ENCODE results near the gene MAGIX.
"Not testable (repeated sequence)": the region's sequence is repeated elsewhere in the genome, so short reads cannot be mapped to it uniquely, and the experiment has no call there.

The MAGIX gene

DNA sequence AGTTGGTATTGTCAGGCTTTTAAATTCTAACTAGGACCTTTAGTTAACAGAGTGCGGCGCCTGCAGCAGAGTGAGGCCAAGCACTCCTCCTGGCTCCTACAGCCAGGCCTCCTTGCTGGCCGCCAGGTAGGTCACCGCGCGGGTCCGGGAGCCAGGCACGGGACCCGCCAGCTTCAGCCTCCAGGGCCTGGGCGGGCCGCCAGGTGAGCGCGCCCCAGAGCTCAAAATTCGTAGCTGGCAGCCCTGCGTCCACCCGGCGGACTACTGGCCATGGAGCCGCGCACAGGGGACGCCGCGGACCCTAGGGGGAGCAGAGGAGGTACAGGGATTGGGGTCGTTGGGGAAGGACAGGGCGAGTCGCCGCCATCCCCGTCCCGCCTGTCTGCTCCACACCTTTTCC is at the start of gene MAGIX:
MAGIX (plus strand) TSS at position 139 of the 400 bp plus-strand sequence; CDS start at position 271, 132 bp downstream.
- no peak for DNase-seq

GRCh38 chrX:49116076-49116475 is 46.5 kb upstream of the MAGIX start:
- DNase-seq: no peak

- DNase-seq: no peak
These were observed 45.8 kb upstream of the MAGIX start for GRCh38 chrX:49116716-49117115.

- DNase-seq: no peak
These were observed 45.0 kb upstream of the MAGIX start for GRCh38 chrX:49117581-49117980.

DNA sequence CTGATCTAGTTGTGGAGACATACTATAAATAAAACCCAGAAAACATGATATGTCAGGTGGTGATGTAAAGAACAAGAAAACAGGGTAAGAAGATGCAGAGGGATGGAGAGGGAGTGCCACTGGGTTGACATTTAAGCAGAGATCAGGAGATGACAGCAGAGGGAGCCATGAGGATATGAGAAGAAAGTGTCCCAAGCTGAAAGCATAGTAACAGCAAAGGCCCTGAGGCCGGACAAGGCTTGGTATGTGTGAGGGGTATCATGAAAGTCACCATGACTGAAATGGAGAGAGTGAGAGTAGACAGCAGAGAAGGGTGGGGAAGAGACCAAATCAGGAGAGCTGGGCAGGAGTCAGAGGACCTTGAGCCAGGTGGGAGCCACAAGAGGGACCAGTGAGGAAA is 42.5 kb upstream of the MAGIX start:
- DNase-seq: no peak

DNA sequence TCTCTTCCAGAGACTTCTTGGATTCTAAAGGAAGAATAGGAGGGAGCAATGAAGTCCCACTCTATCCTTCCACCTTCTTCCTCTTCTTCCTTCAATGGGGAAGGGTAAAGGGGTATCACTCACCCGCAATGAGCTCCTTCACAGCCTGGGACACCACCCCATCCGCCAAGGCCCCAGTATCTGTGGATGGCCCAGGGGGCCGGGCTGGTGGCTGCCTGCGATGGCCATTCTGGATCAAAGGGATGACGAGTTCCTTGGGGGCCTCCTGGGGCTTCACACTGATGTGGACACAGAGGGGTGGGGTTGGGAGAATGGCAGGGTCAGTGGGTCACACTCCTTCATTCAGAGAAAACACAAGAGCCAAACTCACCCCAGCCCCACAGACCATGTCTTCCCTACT is 40.1 kb upstream of the MAGIX start:
- DNase-seq: no peak

- DNase-seq: not testable (repeated sequence)
These were observed 34.8 kb upstream of the MAGIX start for GRCh38 chrX:49127742-49128258.

- no peak for DNase-seq
These were observed 33.1 kb upstream of the MAGIX start for GRCh38 chrX:49129427-49129826.

DNA sequence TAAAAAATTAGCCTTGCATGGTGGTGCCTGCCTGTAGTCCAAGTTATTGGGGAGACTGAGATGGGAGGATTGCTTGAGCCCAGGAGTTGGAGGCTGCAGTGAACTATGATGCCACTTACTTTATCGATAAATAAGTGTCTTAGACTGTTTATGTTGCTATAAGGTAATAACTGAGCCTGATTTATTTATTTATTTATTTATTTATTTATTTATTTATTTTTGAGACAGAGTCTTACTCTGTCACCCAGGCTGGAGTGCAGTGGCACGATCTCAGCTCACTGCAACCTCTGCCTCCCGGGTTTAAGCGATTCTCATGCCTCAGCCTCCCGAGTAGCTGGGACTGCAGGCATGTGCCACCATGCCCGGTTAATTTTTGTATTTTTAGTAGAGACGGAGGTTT is 30.3 kb upstream of the MAGIX start:
- DNase-seq: not testable (repeated sequence)

- DNase-seq: no peak
These were observed 28.8 kb upstream of the MAGIX start for GRCh38 chrX:49133759-49134158.

DNA sequence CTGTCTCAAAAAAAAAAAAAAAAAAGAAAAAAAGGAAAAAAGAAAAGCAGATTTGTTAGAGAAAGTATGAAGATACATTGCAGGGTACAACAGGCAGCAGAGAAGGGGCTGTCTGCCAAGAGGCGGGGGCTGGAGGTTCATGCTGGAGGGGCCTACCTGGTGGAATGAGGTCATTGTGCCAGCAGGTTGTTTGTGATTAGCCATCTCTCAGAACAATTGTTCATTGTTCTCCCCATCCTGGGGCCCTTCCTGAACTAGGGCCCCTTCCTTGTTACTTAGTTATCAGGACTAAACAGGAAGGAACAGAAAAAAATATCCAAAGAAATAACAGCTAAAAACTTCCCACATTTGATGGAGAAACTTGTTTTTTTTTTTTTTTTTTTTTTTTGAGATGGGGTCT is 25.1 kb upstream of the MAGIX start:
- no peak for DNase-seq

GRCh38 chrX:49139713-49140112 is 22.8 kb upstream of the MAGIX start:
- DNase-seq: no peak

DNA sequence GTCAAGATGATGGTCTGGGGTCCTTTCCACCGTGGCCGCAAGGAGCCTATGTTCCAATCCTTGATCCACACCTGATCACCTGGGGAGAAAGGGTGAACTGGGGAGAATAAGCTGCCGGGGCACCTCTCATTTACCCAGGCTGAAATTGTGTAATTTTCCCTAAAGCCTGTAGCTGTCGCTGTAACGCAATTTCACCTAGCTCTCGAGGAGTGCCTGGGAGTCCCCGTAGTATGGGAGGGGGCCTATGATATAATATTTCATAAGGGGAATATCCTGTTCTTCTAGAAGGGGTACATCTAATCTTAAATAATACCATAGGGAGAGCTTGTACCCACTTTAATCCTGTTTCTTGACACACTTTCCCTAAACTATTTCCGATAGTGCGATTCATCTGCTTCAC is 20.3 kb upstream of the MAGIX start:
- not testable (repeated sequence) for DNase-seq

DNA sequence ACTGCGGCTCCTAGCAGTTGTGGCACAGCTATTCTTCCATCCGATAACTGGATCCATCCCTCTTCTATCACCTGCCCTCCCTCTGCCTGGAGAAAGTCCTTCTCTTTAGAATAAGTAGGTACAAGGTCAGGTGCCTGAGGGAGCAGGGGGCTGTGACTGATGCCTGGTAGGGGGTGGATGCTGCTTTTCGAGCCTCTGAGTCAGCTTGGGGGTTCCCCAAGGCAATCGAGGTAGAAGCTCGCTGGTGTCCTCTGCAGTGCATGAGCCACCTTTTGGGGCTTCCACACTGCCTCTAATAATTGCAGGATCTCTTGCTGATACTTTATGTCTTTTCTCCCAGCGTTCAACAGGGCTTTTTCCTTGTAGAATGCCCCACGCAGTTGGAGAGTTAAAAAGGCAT is 19.4 kb upstream of the MAGIX start:
- not testable (repeated sequence) for DNase-seq

GRCh38 chrX:49147282-49147681 is 15.3 kb upstream of the MAGIX start:
- DNase-seq: no peak

DNA sequence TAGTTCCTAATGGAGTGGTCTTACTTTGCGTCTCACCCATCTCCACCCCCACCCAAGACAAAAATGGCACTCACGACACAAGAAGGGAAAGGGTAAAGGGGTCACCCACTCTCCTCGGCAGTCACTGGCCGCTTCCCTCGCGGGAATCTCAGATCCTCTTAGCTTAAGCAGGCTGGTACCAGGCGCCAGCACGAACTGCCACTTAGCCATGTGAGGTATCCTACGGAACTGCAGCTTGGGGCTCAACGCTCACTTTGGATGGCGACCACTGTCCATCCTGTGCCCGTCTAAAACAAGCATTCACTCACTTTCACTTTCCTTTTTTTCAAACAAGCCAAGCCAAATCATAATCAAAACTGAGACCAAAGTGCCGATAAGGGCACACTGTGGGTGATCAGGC is 14.6 kb upstream of the MAGIX start:
- DNase-seq: no peak

DNA sequence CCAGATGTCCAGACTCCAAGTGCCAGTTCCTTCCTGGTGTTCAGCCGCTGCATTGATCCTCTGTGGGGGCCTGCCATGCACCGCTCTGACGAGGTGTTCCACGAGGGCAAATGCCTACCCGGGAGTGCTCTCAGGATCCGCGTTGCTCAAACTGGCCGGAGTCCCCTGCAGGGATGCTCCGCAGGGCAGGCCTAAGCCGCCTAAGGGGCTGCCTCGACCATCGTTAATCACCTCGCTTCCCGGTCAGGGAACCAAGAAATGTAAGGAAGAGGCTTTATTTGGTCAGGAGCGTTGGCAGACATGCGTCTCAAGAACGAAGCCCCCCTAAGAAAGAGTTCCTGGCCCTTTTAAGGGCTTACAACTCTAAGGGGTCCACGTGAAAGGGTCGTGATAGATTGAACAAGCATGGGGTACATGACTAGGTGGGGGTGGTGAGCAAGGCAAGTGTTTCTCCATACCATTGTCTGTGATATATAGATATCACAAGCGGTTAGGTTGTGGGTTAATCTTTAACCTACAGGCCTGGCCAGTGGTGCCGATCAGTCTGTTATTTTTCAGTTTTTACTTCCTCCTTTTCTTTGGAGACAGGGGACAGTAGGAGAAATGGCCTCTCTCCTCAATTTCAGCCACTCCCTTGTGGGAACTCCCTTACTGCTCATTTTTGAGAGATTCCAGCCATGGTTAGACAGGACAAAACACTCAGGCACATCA is 14.0 kb upstream of the MAGIX start:
- not testable (repeated sequence) for DNase-seq

DNA sequence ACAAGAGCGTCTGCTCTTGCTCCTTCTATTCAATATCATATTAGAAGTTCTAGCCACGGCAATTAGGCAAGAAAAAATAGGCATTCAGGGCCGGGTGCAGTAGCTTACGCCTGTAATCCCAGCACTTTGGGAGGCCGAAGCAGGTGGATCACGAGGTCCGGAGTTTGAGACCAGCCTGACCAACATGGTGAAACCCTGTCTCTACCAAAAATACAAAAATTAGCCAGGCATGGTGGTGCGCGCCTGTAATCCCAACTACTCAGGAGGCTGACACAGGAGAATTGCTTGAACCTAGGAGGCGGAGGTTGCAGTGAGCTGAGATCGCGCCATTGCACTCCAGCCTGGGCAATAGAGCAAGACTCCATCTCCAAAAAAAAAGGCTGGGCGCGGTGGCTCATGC is 13.3 kb upstream of the MAGIX start:
- DNase-seq: not testable (repeated sequence)

DNA sequence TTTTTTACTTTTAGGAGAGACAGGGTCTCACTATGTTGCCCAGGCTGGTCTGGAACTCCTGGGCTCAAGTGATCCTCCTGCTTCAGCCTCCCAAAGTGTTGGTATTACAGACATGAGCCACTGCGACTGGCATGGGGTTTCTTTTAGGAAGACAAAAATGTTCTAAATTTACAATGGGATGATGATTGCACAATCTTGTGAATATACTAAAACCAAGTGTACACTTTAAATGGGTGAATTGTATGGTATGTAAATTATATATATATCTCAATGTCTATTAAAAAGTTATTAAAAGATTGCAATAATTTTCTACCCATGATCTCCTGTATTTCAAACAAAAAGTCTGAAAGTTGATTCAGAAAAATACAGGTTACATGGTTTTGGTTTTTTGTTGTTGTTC is 9.1 kb upstream of the MAGIX start:
- no peak for DNase-seq

DNA sequence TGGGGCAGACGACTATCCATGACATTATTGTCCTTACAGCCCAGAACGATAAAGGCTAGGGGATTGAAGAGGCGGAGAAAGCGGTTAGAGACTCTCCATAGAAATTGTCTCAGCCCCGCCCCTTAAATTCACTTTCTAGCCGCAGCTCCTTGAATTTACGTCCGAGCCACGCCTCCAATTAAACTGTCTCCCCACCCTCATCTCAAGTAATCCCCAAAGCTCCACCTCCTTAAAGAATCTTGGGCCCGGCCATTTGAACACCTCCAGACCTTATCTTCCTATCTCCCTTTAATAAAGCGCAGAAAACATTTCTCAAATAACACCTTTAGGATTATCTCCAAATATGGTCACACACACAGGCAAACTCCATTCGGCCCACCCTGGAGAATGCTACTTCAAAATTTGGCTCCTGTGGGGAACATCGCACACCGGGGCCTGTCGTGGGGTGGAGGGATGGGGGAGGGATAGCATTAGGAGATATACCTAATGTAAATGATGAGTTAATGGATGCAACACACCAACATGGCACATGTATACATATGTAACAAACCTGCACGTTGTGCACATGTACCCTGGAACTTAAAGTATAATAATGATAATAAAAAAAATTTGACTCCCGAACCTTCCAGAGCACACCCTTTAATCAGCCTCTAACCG is 7.2 kb upstream of the MAGIX start:
- DNase-seq: peak; percentile 55

DNA sequence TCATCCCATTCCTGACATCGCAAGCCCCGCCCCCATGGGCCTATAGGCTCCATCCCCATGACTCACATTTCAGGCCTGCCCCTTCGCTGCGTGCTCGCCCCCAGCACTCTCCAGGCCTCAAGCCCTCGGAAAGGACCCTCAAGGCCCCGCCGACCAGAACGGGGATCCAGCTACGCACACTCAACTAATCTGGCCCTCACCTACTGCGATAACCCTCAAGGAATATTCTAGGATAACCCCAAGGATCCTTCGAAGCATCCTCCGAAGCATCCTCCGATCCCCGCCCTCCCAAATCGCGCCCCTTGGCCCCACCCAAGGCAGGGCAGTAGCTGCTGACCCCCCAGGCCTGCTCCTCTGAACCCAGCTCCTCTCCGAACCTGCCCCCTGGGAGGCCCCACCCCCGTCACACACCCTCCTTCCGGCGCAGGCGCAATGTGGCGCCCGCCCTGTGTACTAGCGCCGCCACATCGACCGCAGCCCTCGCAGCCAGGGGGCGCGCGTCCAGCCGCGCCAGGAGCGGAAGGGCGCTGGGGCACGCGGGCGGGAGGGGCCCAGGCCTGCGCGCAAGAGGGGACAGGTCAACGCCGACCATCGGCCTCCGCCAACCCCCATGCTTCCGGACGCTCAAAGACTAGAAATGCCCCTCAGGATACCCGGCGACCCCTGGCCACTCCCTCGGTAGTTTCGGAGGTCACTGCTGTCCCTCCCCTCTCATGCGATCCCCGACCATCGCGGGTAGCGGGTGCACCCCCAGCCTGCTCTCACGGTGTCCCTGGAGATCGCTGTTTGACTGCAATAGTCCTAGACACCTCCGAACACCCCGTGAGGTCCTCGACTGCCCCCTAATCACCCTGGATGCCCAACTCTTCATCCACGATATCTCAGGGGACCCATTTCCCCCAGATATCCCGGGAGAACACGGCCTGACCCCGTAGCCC is 6.4 kb upstream of the MAGIX start:
- peak; percentile 89 for DNase-seq

DNA sequence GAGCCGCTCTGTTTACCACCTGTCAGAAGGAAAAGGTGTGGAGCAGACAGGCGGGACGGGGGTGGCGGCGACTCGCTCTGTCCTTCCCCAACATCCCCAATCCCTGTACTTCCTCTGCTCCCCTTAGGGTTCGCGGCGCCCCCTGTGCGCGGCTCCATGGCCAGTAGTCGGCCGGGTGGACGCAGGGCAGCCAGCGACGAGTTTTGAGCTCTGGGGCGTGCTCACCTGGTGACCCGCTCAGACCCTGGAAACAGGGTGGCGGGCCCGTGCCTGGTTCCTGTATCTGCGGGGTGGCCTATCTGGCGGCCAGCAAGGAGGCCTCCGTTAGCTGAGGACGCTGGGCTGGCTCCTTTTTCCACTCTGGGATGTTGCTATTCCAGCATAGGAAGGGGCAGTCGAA is 5.4 kb upstream of the MAGIX start:
- DNase-seq: no peak

DNA sequence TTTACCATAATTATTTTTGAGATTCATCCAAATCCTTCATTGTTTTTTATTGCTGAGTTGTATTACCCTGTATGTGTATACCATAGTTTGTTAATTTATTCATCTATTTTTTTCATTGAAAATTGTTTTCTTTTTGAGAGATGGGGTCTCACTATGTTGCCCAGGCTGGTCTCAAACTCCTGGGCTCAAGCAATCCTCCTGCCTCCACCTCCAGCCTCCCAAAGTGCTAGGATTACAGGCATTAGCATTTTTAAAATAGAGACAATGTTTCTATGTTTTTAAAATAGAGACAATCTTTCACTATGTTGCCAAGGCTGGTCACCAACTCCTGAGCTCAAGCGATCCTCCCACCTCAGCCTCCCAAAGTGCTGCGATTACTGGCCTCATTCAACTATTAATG is 1.6 kb upstream of the MAGIX start:
- no peak for DNase-seq

All from NCI-H146 (cell line).